NB4 (cell line): Measurements from ENCODE around the gene PRR7.

Source experiments
- CTCF ChIP-seq: IDR thresholded peaks from one replicate; pipeline ENCODE4 v1.5.1; 2012; ENCODE audit warnings: low read depth, low read length
- POLR2A ChIP-seq: IDR thresholded peaks from 2 replicates; pipeline ENCODE4 v1.6.1; 2011; ENCODE audit warnings: mild to moderate bottlenecking; ENCODE audit not compliant: insufficient read length; ENCODE audit errors: extremely low read depth

DNA sequence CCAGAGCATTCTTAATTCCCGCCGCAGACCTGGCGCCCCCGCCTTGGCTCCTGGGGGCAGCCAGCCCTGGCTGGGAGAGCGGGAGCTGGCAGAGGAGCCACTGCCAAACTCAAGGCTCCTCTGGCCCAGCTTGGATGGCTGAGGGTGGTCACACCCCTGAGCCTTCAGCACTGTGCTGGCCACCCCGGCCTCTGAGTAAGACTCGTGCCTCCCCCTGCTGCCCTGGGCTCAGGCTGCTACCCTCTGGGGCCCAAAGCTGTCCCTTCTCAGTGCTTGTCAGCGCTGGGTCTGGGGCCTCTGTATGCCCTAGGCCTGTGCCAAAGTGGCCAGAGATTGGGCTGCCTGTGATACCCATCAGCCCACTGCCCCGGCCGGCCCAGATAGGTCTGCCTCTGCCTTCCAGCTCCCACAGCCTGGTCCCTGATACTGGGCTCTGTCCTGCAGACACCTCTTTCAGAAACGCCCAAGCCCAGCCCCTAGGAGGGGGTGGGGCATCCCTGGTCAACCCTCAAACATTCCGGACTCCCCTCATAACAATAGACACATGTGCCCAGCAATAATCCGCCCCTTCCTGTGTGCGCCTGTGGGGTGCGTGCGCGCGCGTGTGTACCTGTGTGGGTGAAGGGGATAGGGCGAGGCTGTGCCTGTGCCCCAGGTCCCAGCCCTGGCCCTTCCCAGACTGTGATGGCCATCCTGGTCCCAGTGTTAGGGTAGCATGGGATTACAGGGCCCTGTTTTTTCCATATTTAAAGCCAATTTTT, 4.4 kb upstream of the PRR7 start:
- no peak for TF ChIP-seq POLR2A
- no peak for TF ChIP-seq CTCF
